ENCODE results near the gene FBH1.
"Not testable (repeated sequence)": the region's sequence is repeated elsewhere in the genome, so short reads cannot be mapped to it uniquely, and the experiment has no call there.

The FBH1 gene

DNA sequence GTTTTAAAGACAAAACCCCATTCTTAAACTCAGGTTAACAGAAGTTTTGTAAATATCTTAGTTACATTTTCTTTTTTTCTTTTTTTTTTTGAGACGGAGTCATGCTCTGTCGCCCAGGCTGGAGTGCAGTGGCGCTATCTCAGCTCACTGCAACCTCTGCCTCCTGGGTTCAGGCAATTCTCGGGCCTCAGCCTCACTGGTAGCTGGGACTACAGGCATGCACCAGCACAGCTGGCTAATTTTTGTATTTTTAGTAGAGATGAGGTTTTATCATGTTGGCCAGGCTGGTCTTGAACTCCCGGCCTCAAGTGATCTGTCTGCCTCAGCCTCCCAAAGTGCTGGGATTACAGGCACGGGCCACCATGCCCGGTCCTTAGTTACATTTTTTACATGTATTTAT, 13.0 kb upstream of the FBH1 start:
- not testable (repeated sequence) for DNase-seq

DNA sequence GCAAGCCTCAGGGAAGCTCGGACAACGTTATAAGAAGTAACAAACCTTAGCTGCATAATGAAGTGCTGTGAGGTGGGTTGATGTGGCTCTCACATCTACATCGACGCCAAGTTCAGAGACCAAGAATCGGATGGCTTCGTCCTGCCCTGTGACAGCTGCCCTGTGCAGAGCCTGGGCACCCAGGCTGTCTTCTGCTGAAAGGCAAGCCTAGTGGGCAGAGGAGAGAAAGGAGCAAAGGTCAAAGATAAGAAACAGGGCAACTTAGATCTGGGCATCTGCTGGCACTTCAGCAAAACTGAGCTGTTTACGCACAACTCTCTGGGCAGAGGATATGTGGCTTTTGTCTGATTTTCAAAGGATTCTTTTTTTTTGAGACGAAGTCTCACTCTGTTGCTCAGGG, 7.1 kb upstream of the FBH1 start:
- DNase-seq = no peak

DNA sequence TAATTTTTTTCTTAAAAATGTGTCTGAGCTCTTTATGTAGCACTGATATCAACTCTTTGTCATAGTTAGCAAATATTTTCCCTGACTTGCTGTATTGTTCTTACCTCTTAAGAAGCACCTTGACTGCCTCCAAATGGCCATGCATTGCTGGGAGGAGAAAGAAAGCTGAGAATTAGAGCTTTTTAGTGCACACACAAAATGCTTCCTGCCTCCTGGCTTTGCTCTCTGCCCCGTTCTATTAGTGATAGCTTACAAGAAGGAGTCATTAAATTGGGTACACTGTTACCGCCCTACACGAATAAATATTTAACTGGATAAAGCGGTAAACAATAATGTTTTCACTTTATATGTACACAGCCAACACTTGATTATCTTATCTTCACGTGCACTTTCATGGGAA, 4.4 kb upstream of the FBH1 start:
- DNase-seq = no peak

DNA sequence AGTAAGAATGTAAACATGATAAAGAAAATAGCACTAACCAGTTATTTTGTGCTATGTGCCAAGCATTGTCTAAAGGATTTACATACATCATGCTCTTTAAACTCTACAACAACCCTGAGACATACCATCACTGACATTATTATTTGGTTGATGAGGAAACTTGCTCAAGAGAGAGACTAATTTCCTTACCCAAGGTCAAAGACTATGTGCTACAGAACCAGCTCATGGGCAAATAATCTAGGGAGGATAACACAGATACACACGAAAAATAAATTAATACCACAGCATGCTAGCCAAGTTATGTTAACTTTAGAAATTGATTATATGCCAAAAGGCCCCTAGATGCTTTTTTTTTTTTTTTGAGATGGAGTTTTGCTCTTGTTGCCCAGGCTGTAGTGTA, 3.0 kb upstream of the FBH1 start:
- no peak for DNase-seq

DNA sequence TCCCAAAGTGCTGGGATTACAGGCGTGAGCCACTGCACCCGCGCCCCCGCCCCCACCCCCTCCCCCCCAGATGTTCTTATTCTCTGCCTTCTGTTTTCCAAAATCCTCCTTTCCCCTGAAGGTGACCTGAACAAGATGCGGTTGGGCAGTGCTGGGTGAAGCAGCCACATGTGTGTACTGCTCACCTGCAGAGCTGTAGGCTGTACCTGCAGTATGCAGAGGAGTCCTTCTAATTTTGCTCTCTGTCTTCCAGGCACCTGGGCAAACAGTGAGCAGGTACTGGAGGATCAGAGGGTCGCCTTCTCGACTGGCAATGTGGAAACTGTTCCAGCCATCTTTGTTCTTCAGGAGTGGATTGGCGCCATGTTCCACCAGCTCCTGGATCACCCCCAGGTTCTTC, 2.4 kb upstream of the FBH1 start:
- no peak for DNase-seq

DNA sequence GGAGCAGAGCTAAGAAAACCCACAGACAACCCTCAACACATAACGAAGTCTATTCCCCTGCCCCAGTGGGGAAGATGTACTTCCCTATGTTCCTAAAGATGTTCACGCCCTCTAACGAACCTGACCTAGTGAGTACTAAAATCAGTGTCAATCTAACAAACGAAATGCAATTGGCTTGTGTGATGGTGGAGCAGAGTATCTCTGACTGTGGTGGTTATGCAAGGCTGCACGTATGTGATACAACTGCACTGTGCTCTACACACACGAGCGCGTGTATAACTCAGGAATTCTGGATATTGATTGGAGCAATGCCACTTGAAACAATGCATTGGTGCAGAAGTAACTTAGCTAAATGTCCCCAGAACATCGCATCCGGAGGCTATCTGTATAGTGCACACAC, 1.7 kb upstream of the FBH1 start:
- DNase-seq = no peak

DNA sequence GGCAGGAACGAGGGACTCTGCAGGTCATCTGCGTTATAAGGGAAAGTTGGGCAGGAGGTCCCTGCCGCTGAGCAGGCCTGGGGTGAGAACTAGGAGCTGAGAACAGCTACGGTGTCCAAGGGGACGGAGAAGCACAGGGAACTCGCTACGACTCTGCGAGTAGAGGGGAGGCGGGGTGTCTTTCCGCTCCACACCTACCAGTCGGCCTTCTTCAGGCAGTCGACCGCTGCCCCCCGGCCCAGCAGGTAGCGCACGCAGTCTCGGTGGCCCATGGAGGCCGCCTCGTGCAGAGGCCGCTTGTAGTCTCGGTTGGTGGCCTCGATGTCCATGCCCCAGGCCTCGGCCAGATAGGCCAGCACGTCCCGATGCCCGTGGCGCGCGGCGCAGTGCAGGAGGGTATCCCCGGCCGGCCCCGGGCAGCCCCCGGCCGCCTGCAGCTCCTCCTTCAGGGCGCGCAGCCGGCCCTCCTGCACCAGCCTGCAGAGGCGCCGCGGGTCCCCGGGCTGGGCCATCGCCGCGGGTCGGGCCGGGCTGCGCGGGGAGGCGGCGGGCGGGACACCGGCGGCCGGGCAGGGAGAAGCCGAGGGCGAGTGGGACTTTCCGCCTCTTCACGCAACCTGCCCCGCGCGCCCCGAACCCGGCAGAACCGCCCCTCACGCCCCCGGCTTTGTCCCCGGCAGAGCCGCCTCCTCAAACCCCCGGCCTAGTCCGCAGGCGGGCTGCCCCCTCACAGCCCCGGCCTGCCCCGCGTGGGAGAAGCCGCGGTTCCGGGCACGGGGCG, 1.0 kb upstream of the FBH1 start:
- DNase-seq = peak in 1 of 2 experiments; percentile 3

DNA sequence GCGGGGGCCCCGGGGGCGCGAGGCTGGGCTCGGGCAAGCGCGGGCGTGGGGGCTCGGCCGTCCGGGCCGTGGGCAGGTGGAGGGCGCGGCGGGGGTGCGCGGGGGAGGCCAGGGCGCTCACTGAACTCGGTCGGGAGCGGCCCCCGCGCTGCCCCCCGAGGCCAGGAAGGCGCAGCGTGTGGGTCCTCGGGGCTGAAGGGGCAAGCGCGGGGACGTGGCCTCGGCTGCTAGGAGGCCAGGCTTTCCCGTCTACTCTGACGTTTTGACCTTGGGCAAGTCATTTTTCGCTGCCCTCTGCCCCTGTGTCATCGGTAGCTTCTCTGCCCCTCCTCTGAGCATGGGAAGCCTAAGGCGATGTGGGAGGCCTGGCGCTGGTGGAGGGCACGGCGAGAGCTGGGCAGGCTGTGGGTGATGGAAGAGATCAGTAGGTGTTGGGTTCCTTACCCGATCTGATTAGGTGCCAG, 441 bp downstream of the FBH1 start:
- no peak for DNase-seq

DNA sequence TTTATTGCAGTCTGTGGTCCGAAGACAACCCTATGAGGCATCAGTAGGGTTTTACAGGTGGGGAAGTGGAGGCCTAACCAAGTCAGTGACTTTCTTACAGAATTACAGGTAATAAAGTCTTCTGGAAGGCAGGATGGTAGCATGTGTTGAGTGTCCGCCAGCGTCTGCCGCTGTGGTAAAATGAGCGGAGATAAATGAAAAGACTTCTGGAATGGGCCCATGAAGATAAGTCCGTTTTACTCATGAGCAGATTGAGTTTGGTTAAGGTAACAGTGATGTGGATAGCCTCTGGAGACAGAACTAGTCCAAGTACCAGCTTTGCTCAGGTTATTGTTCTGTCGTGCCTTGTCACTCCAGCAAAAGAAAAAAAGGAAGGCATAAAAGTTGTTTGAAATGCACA, 966 bp downstream of the FBH1 start:
- DNase-seq = no peak

DNA sequence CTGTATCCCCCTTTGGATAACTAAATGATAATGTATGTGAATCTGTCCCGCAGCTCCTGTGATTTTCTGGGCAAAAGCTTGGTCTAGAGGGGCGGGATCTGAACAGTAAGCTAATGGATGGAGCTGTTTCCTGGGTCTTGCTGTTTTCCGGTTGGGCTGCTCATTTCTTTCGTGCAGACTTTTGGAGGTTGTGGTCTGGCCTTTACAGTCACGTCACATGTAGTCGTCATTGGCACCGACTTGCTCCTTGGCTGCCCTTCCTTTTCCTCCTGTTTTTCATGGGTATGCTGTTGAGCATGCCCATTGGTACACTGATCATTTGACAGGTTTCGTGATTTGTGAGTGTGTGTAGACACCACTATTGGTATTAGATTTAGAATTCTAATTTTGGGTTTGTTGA, 2.0 kb downstream of the FBH1 start:
- DNase-seq = no peak

DNA sequence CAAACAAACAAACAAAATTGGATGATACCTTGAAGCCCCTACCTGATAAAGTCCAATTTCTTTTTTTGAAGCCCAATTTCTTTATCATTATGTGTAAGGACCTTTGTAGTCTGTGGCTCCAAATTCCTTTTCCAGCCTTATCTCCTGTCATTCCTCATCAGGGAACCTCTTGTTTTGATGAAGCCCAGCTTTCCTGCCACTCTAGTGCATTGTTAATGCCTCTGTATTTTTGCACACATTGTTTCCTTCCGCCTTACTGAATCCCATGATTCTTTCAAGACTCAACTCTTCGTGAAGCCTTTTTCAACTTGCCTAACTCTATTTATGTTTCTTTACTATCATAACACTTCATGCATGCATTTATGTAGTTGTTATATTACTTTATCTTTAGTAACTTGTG, 3.3 kb downstream of the FBH1 start:
- DNase-seq = no peak

DNA sequence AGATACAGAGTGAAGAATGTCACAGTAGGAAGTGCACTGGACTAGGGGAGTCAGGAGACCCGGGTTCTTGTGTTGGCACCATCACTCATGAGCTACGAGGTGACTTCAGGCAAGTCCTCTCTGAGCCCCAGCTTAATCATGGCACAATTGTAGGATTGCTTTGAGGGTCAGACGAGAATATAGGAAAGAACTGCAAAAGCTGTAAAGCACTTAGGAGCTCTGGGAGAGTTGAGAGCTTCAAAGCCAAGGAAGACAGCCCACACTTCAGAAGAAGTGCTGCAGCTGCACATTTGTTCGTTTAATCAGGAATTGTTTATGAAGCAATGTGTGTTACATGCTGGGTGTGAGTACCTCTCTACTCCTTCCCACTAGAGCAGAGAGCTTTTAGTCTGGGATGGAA, 4.4 kb downstream of the FBH1 start:
- DNase-seq = no peak

DNA sequence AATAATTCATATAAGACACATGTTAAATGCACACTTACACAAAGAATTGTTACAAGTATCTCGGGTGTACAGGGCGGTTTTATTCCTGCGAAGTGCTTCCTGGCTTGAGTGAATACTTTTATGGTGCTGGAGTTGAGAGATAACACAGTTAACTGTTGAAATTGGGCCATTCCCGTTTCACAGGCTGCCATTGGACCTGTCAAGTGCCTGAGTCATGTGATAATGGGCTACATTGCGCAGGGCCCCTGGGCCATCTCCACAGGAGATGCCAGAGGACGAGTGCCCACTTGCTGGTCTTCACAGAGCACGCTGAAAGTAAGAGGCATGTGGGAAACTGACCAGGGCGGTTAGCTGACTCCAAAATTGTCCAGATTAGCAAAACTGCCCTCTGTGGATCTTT, 4.8 kb downstream of the FBH1 start:
- no peak for DNase-seq

DNA sequence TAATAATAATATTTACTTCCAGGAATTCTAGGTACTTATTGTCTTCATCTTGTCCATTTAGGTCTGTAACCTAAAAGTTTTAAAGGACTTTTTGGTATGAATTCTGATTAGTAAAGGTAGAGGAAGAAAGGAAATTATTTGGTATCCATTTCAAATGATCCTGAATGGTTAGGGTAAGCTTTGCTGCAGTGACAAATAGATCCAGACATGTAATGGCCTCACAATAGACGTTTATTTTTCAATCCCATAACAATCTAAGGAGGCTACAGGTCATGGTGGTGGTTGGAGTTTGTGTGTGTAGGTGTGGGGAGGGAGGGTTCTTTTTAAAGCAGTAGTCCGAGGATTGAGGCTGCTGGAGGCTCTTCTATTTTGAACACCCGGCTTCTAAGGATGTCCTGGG, 5.3 kb downstream of the FBH1 start:
- no peak for DNase-seq

DNA sequence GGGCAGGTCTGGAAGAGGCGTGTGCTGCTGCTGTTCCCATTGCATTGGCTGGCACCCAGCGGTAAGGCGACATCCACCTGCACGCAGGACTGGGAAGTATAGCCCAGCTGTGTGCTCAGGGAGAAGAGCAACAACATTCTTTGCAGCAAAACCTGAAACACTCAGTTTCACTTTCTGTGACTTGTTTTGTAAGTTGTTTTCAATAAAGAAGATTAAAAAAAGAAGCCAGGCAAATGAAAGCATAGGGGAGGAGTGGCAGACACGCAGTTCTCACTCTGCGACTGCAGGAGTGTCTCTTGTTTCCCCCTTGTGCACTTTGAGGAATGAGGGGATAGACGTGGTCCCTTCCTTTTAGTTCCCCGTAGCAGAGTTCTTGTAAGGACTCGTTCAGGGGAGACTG, 5.8 kb downstream of the FBH1 start:
- DNase-seq = no peak

DNA sequence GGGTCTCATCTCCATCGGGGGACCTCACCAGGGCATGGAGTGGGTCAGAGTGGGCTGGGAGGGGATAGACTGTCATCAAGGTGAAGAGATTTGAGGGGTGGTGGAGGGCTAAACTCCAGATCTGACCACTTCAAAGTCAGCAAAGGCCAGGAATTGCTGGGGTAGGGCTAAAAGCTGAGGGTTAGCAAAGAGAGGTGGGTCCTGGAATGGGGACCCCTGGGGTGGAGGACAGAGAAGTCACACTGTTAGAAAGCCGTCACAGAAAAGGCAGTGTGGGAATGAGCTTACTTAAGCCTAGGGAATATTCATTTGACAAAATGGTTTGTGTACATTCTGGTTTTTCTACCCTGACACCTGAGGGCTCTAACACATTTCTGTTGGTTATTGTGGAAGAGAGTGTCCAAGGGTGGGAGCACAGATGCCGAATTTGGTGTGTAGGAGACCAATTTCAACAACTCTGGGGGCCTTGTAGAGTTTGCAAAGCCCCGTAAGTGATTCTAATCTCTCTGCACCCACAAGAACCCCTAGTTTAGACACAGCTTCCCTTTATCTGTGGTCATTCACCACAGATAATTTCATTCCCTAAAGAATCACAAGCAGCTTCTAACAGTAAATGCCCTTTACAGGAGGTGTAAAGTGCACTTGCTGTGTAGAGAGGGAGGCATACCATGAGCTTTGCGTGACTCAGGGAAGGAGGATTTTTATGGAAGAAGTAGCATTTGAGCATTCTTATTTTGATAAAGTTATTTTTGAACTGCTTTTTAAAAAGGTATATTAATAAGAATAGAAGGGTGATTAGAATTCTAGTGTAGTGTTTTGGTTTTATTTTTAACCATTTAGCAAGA, 6.4 kb downstream of the FBH1 start:
- DNase-seq = no peak

DNA sequence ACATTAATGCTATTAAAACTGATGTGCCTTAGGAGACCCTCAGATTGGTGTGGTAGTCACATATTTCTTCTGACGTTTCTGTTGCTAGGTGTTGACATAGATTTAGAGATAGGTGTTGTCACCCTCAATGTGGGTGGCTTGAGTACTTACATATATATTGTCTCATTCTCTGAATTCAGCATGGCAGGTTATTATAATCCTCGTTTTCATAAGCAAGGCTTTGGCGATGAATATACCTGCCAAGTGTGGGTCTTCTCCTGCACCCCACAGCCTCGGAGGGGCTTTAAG, 7.0 kb downstream of the FBH1 start:
- no peak for DNase-seq

DNA sequence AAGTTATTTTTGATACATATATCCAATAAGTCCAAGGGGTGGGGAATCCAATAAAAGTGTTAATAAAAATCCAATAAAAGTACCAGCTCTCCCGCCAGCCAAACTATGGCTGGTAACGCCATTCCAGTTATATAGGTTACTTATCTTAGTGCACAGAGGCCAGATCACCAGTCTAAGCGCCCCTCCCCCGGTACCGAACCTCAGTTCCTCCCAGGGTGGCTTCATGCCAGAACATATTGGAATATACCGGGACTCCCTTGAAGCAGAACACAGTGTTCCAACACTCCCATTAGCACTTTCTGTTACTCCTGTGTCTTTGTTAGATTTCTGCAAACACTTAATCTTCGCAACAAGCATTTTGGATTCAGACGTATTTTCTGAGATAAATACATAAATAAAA, 7.5 kb downstream of the FBH1 start:
- DNase-seq = no peak

DNA sequence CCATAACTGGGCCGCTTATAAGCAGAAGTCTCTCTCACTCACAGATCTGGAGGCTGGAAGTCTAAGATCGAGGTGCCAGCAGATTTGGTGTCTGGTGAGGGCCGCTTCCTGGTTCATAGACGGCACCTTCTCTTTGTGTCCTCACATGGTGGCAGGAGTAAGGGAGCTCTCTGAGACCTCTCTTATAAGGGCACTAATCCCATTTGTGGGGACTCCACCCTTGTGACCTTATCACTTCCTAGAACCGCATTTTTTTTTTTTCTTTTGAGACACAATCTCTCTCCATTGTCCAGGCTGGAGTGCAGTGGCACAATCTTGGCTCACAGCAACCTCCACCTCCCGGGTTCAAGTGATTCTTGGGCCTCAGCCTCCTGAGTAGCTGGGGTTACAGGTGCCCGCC, 8.1 kb downstream of the FBH1 start:
- no peak for DNase-seq

DNA sequence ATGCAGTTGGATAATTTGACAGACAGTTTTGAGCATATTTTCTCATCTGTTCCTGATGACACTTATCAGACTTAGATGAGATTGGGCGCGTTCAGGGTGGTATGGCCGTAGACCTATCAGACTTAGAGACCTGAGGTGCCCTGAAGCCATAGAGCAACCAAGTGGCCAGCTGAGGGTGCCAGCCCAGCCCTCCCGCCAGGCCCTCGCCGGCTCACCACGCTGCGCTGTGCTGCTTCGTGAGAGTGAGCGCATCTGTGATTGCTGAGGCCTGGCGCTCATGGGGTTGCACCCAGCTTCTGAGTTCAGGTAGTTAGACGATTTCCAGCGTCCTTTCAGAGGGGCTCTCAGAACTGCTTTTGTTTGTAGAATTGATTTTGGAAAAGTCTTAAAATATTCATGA, 10.2 kb downstream of the FBH1 start:
- no peak for DNase-seq

DNA sequence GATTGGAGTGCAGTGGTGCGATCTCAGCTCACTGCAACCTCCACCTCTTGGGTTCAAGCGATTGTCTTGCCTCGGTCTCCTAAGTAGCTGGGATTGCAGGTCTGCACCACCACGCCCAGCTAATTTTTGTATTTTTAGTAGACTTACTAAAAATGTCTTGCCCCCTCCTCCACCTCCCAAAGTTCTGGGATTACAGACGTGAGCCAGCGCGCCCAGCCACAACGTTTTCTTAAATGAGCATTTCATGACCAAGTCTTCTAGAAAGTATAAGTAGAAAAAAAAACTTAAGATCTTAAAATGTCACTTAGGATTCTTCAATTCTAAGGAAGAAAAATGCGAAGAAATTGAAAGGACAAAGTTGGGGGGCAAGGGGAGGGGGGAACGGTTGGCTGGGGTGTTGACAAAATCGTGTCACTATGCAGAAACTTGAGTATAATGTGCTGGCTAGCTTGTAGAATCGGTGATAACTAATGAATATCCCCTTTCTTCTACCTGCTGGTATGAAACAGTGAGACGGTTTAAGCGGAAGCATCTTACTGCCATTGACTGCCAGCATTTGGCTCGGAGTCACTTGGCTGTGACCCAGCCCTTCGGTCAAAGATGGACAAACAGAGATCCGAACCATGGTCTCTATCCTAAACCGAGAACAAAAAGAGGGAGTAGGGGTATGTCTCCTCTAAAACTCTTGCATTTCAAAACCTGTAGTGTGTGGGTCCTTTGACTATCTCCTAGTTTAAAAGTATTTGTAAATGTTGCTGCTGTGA, 12.7 kb downstream of the FBH1 start:
- no peak for DNase-seq

DNA sequence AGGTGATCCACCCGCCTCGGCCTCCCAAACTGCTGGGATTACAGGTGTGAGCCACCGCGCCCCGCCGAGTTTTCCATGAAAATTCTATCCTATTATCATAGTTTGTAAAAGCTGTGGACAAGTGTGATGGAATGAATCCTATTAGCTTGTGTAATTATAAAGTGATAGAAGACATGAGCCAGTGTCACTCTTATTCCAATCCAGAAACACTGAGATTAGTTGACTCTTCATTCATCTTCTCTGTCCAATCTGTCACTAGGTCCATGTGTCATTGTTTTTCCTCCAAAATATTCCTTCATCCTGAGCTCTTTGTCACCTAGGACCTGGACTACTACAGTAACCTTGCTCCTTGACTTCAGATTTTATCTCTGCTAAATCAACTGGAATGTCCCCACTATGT, 13.5 kb downstream of the FBH1 start:
- DNase-seq = no peak

DNA sequence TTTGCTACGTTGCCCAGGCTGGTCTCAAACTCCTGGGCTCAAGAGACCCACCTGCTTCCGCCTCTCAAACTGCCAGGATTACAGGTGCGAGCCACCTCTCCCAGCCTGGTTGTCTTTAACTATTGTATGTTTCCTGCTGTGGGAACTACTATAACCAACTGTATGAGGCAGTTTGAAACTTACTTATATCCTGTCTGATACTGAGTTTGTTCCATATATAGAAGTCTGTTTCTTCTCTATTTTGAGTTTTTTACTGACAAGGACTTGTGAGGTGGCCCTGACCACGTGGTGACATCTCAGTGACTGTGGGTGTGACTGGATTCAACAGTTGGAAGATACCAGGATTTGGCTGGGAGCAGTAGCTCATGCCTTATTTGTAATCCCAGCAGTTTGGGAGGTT, 14.2 kb downstream of the FBH1 start:
- no peak for DNase-seq

All from SW 1271 (cell line).